8988T (cell line): ENCODE results near the gene DENND1A.
"Not testable (repeated sequence)": the region's sequence is repeated elsewhere in the genome, so short reads cannot be mapped to it uniquely, and the experiment has no call there.

Experiments
- DNase-seq: peaks from one replicate; pipeline ENCODE4 v3.0.0; 2011

Gene DENND1A

GRCh38 chr9:123398938-123399337, 531.0 kb downstream of the DENND1A start:
- DNase-seq: not testable (repeated sequence)

- DNase-seq: no peak
These were observed 532.0 kb downstream of the DENND1A start for GRCh38 chr9:123397975-123398374.

GRCh38 chr9:123395689-123396511, 534.0 kb downstream of the DENND1A start:
- DNase-seq: no peak

GRCh38 chr9:123395276-123395688, 534.6 kb downstream of the DENND1A start:
- no peak for DNase-seq

- DNase-seq: no peak
These were observed 535.4 kb downstream of the DENND1A start for GRCh38 chr9:123394291-123395235.

GRCh38 chr9:123392802-123393201, 537.1 kb downstream of the DENND1A start:
- DNase-seq: no peak

- DNase-seq: no peak
These were observed 538.0 kb downstream of the DENND1A start for GRCh38 chr9:123391946-123392345.

GRCh38 chr9:123391233-123391632, 538.7 kb downstream of the DENND1A start:
- DNase-seq: no peak

GRCh38 chr9:123390337-123391135, 539.4 kb downstream of the DENND1A start:
- no peak for DNase-seq

- no peak for DNase-seq
These were observed 540.2 kb downstream of the DENND1A start for GRCh38 chr9:123389698-123390097.

GRCh38 chr9:123389070-123389469, 540.9 kb downstream of the DENND1A start:
- no peak for DNase-seq

GRCh38 chr9:123387686-123388085, 542.2 kb downstream of the DENND1A start:
- DNase-seq: no peak

GRCh38 chr9:123383512-123384170, 546.3 kb downstream of the DENND1A start:
- no peak for DNase-seq

GRCh38 chr9:123382653-123383511, 547.0 kb downstream of the DENND1A start:
- no peak for DNase-seq

- no peak for DNase-seq
These were observed 548.8 kb downstream of the DENND1A start for GRCh38 chr9:123380852-123381705.

- no peak for DNase-seq
These were observed 550.8 kb downstream of the DENND1A start for GRCh38 chr9:123378956-123379660.

GRCh38 chr9:123378025-123378424, 551.9 kb downstream of the DENND1A start:
- DNase-seq: no peak

- no peak for DNase-seq
These were observed 552.5 kb downstream of the DENND1A start for GRCh38 chr9:123377211-123377971.
